Muscle layer of colon (tissue), 2 donors: Measurements from ENCODE around the gene DMXL1.

Experiments used
- H3K27ac ChIP-seq: one replicate; pipeline ENCODE4 v1.7.0; 2013; ENCODE audit warnings: low read depth, mild to moderate bottlenecking, low read length, moderate library complexity
- H3K27me3 ChIP-seq, 2 donors: one replicate each; pipeline ENCODE4 v1.7.0; 2013; ENCODE audit warnings: low read length in 2 of 2, mild to moderate bottlenecking in 2 of 2; ENCODE audit not compliant: insufficient read depth in 2 of 2, control insufficient read depth in 1 of 2
- H3K36me3 ChIP-seq: one replicate; pipeline ENCODE4 v1.7.0; 2013; ENCODE audit warnings: mild to moderate bottlenecking, low read length; ENCODE audit not compliant: insufficient read depth
- H3K4me1 ChIP-seq: one replicate; pipeline ENCODE4 v1.7.0; 2013; ENCODE audit warnings: mild to moderate bottlenecking, low read length; ENCODE audit not compliant: insufficient read depth
- H3K4me3 ChIP-seq, 2 donors: one replicate each; pipeline ENCODE4 v1.7.0; 2013; ENCODE audit warnings: low read length in 2 of 2, low read depth in 1 of 2, mild to moderate bottlenecking in 1 of 2, moderate library complexity in 1 of 2
- H3K9ac ChIP-seq: one replicate; pipeline ENCODE4 v1.7.0; 2013; ENCODE audit warnings: low read length
- H3K9me3 ChIP-seq: one replicate; pipeline ENCODE4 v1.7.0; 2013; ENCODE audit warnings: mild to moderate bottlenecking, low read length
- donor health status: abdominal sarcoma.
- donor health status: Adenocarcinoma of cecum.

The DMXL1 gene

GRCh38 chr5:119070828-119071560 lies at the start of gene DMXL1:
TSS of gene DMXL1 (plus strand) at chr5:119071087. CDS start at chr5:119071570, 483 bp downstream.
- peak within 1 kb of the TSS; percentile 78 to 91 for H3K4me3 ChIP-seq
- H3K9me3 ChIP-seq: no peaks in the 10 kb centered on the region
- peaks cover 30% of the 10 kb centered on the region for H3K4me1 ChIP-seq

GRCh38 chr5:119021149-119021732 lies 49.6 kb upstream of the DMXL1 start:
- H3K4me3 ChIP-seq: no peak overlapping the region
- H3K4me1 ChIP-seq: no peaks in the 10 kb centered on the region
- no peak overlapping the region for H3K27ac ChIP-seq

More at GRCh38 chr5:119070828-119071560, at the start of gene DMXL1:
- Histone ChIP-seq H3K27ac (peak within 1 kb of the TSS; percentile 95), H3K27me3 (no peaks in the 10 kb centered on the region), H3K36me3 (no peaks in the 10 kb centered on the region), H3K9ac (peak within 1 kb of the TSS; percentile 92)

GRCh38 chr5:119022017-119022745 lies 48.7 kb upstream of the DMXL1 start:
- H3K4me1 ChIP-seq: no peaks in the 10 kb centered on the region
- H3K4me3 ChIP-seq: no peak overlapping the region
- H3K9ac ChIP-seq: no peak overlapping the region
- H3K36me3 ChIP-seq: no peaks in the 10 kb centered on the region
- H3K27ac ChIP-seq: no peak overlapping the region
- no peaks in the 10 kb centered on the region for H3K9me3 ChIP-seq
- H3K27me3 ChIP-seq: no peaks in the 10 kb centered on the region

More at GRCh38 chr5:119021149-119021732, 49.6 kb upstream of the DMXL1 start:
- Histone ChIP-seq H3K9ac (no peak overlapping the region), H3K9me3 (no peaks in the 10 kb centered on the region), H3K27me3 (no peaks in the 10 kb centered on the region), H3K36me3 (no peaks in the 10 kb centered on the region)

GRCh38 chr5:119022773-119023172 lies 48.1 kb upstream of the DMXL1 start:
- Histone ChIP-seq H3K27ac (no peak overlapping the region), H3K9ac (no peak overlapping the region), H3K36me3 (no peaks in the 10 kb centered on the region), H3K4me1 (no peaks in the 10 kb centered on the region), H3K9me3 (no peaks in the 10 kb centered on the region), H3K27me3 (no peaks in the 10 kb centered on the region), H3K4me3 (no peak overlapping the region)

- H3K4me1 ChIP-seq: no peaks in the 10 kb centered on the region
- no peak overlapping the region for H3K27ac ChIP-seq
- H3K9me3 ChIP-seq: no peaks in the 10 kb centered on the region
- no peak overlapping the region for H3K4me3 ChIP-seq
- no peaks in the 10 kb centered on the region for H3K36me3 ChIP-seq
- no peaks in the 10 kb centered on the region for H3K27me3 ChIP-seq
- H3K9ac ChIP-seq: no peak overlapping the region
Observed at GRCh38 chr5:119028575-119028974, 42.3 kb upstream of the DMXL1 start.

GRCh38 chr5:119031011-119031886 lies 39.6 kb upstream of the DMXL1 start:
- no peaks in the 10 kb centered on the region for H3K9me3 ChIP-seq
- no peak overlapping the region for H3K27ac ChIP-seq
- H3K4me1 ChIP-seq: no peaks in the 10 kb centered on the region
- no peak overlapping the region for H3K4me3 ChIP-seq
- no peaks in the 10 kb centered on the region for H3K27me3 ChIP-seq
- no peak overlapping the region for H3K9ac ChIP-seq
- no peaks in the 10 kb centered on the region for H3K36me3 ChIP-seq

GRCh38 chr5:119031905-119032304 lies 39.0 kb upstream of the DMXL1 start:
- Histone ChIP-seq H3K36me3 (no peaks in the 10 kb centered on the region), H3K27me3 (no peaks in the 10 kb centered on the region), H3K9me3 (no peaks in the 10 kb centered on the region), H3K4me3 (no peak overlapping the region), H3K27ac (no peak overlapping the region), H3K4me1 (no peaks in the 10 kb centered on the region), H3K9ac (no peak overlapping the region)

- Histone ChIP-seq H3K27me3 (no peaks in the 10 kb centered on the region), H3K9ac (no peak overlapping the region), H3K27ac (no peak overlapping the region), H3K4me3 (no peak overlapping the region), H3K9me3 (no peaks in the 10 kb centered on the region), H3K36me3 (no peaks in the 10 kb centered on the region), H3K4me1 (no peaks in the 10 kb centered on the region)
Observed at GRCh38 chr5:119032656-119033055, 38.2 kb upstream of the DMXL1 start.

GRCh38 chr5:119033135-119033534 lies 37.8 kb upstream of the DMXL1 start:
- Histone ChIP-seq H3K36me3 (no peaks in the 10 kb centered on the region), H3K9me3 (no peaks in the 10 kb centered on the region), H3K4me1 (no peaks in the 10 kb centered on the region), H3K27ac (no peak overlapping the region), H3K9ac (no peak overlapping the region), H3K4me3 (no peak overlapping the region), H3K27me3 (no peaks in the 10 kb centered on the region)

GRCh38 chr5:119036101-119036762 lies 34.7 kb upstream of the DMXL1 start:
- Histone ChIP-seq H3K4me3 (no peak overlapping the region), H3K27me3 (no peaks in the 10 kb centered on the region), H3K27ac (no peak overlapping the region), H3K9me3 (no peaks in the 10 kb centered on the region), H3K4me1 (no peaks in the 10 kb centered on the region), H3K36me3 (no peaks in the 10 kb centered on the region), H3K9ac (no peak overlapping the region)
